ENCODE results near the gene PBX1.

GRCh38 chr1:164675342-164675904 lies 116.4 kb downstream of the PBX1 start:
- TF ChIP-seq CTCF (IDR thresholded peaks at IDR 0.05; ENCODE audit: low read depth, low read length, missing input control) (no peak), YY1 (IDR thresholded peaks at IDR 0.05) (no peak), JUND (IDR thresholded peaks at IDR 0.05) (no peak), FOXA1 (IDR thresholded peaks at IDR 0.05) (no peak)
